ENCODE results near the gene NPR3.
A peak's percentile ranks its signal among the peaks of the same experiment; 100 is the strongest.

The NPR3 gene

DNA sequence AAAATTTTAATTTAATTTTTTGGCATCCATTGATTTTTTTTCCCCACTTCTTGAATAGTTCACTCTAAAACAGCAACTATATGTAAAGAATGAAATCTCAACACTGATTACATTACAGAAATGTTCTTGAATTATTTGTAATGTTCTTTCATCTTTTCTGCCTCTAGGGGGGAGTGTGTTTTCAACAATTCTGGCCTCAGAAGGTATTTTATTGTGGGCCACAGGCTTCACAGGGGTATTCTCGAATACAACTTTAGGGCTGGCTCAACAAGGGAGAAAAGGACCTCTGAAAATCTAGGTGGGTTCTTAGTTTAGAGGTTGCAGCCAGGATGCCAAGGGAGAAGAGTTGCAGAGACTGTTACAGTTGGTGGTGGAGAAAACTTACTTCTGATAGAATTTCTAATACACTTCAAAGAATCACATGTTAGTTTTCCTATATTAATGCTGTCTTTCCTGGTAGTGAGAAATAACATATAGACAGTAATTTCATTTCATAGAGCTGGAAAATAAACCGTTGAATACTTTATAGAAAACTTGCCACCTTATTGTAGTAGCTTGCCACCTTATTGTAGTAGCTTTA, 3.6 kb upstream of the NPR3 start:
- H4K91ac ChIP-seq (ENCODE audit: low read length): no peak overlapping the region
- peaks cover 24% of the 10 kb centered on the region for H3K4me1 ChIP-seq (ENCODE audit: control insufficient read depth, insufficient read depth, low read depth, low read length)
- H3K14ac ChIP-seq (ENCODE audit: low read length in 2 of 2): no peak overlapping the region
- no peak overlapping the region for H2BK120ac ChIP-seq (ENCODE audit: low read depth, low read length)
- H3K4me2 ChIP-seq (ENCODE audit: low read length, poor library complexity, severe bottlenecking): no peak overlapping the region
- DNase-seq: peak; percentile 43
- H3K79me1 ChIP-seq (replicated peaks; ENCODE audit: low read length, poor library complexity, severe bottlenecking): no peaks in the 10 kb centered on the region
- H2AFZ ChIP-seq (ENCODE audit: low read depth, low read length): no peak overlapping the region
- no peaks in the 10 kb centered on the region for H3K9me3 ChIP-seq (ENCODE audit: control insufficient read depth, low read length)
- H2BK15ac ChIP-seq (ENCODE audit: low read depth, poor library complexity, severe bottlenecking): no peak overlapping the region
- H4K8ac ChIP-seq (ENCODE audit: low read length): no peak overlapping the region
- peaks cover 7 to 18% of the 10 kb centered on the region in 2 experiments for H3K27me3 ChIP-seq (ENCODE audit: control insufficient read depth in 1 of 2, insufficient read depth in 1 of 2, low read length in 2 of 2)
- no peak overlapping the region for H3K9ac ChIP-seq (ENCODE audit: low read length)
- no peak overlapping the region for H3K4me3 ChIP-seq (ENCODE audit: insufficient read depth in 1 of 2, low read depth in 1 of 2, low read length in 2 of 2)
- H2BK12ac ChIP-seq (ENCODE audit: low read length in 2 of 2): no peak overlapping the region
- 0% methylated on average over 1 of the region's 2 CpGs for WGBS
- H3K23ac ChIP-seq (ENCODE audit: low read length in 2 of 2): no peak overlapping the region
- H2AK5ac ChIP-seq (ENCODE audit: low read length, severe bottlenecking): no peak overlapping the region
- no peak overlapping the region for H3K27ac ChIP-seq (ENCODE audit: low read length, poor library complexity, severe bottlenecking)
- no peak overlapping the region for H3K18ac ChIP-seq (ENCODE audit: low read depth in 1 of 2, low read length in 2 of 2)
- no peaks in the 10 kb centered on the region for H3K36me3 ChIP-seq (ENCODE audit: control insufficient read depth in 1 of 2, insufficient read depth in 2 of 2, low read depth in 1 of 2, low read length in 2 of 2)
- H3K4ac ChIP-seq (ENCODE audit: low read depth in 1 of 2, low read length in 2 of 2): no peak overlapping the region
- H2BK5ac ChIP-seq (ENCODE audit: low read depth, low read length, poor library complexity, severe bottlenecking): no peak overlapping the region

DNA sequence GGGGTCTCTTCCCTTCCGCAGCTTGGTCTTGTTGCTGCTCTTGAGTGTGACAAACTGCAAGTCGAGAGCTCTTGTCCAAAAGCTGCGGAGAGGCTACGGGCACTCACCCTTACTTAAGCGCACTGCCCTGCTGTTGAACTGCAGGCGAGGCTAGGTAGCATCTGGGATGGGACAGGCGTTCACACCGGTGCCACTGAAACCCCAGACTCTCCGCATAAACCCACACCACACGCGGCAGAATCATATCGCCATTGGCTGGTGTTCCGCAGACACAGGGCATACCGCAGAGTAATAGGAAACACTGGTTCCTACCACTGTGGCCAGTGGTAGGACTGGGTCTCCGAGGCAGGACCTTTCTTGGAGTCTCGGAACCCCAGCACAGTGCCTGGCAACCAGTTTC, 2.2 kb upstream of the NPR3 start:
- no peak overlapping the region for H3K4me3 ChIP-seq (ENCODE audit: insufficient read depth in 1 of 2, low read depth in 1 of 2, low read length in 2 of 2)
- peak overlapping the region; percentile 37 for H4K8ac ChIP-seq (ENCODE audit: low read length)
- H2AK5ac ChIP-seq (ENCODE audit: low read length, severe bottlenecking): peak overlapping the region; percentile 40
- H3K4ac ChIP-seq (ENCODE audit: low read depth in 1 of 2, low read length in 2 of 2): peak overlapping the region in 1 of 2 experiments; percentile 87
- peak overlapping the region in 1 of 2 experiments; percentile 53 for H3K23ac ChIP-seq (ENCODE audit: low read length in 2 of 2)
- H3K27me3 ChIP-seq (ENCODE audit: control insufficient read depth in 1 of 2, insufficient read depth in 1 of 2, low read length in 2 of 2): peaks cover 22 to 33% of the 10 kb centered on the region in 2 experiments
- no peak for DNase-seq
- H3K9me3 ChIP-seq (ENCODE audit: control insufficient read depth, low read length): no peaks in the 10 kb centered on the region
- WGBS: 41% methylated on average over 16 of the region's 16 CpGs
- peaks cover 38% of the 10 kb centered on the region for H3K4me1 ChIP-seq (ENCODE audit: control insufficient read depth, insufficient read depth, low read depth, low read length)
- no peak overlapping the region for H3K4me2 ChIP-seq (ENCODE audit: low read length, poor library complexity, severe bottlenecking)
- peak overlapping the region; percentile 34 for H4K91ac ChIP-seq (ENCODE audit: low read length)
- peak overlapping the region in 1 of 2 experiments; percentile 49 for H3K18ac ChIP-seq (ENCODE audit: low read depth in 1 of 2, low read length in 2 of 2)
- H2BK5ac ChIP-seq (ENCODE audit: low read depth, low read length, poor library complexity, severe bottlenecking): no peak overlapping the region
- H3K36me3 ChIP-seq (ENCODE audit: control insufficient read depth in 1 of 2, insufficient read depth in 2 of 2, low read depth in 1 of 2, low read length in 2 of 2): no peaks in the 10 kb centered on the region
- H3K14ac ChIP-seq (ENCODE audit: low read length in 2 of 2): peak overlapping the region in 1 of 2 experiments; percentile 11
- H2BK12ac ChIP-seq (ENCODE audit: low read length in 2 of 2): peak overlapping the region; percentile 87 to 91
- no peak overlapping the region for H3K9ac ChIP-seq (ENCODE audit: low read length)
- no peaks in the 10 kb centered on the region for H3K79me1 ChIP-seq (replicated peaks; ENCODE audit: low read length, poor library complexity, severe bottlenecking)
- H2AFZ ChIP-seq (ENCODE audit: low read depth, low read length): no peak overlapping the region
- peak overlapping the region; percentile 23 for H2BK15ac ChIP-seq (ENCODE audit: low read depth, poor library complexity, severe bottlenecking)
- H2BK120ac ChIP-seq (ENCODE audit: low read depth, low read length): no peak overlapping the region
- no peak overlapping the region for H3K27ac ChIP-seq (ENCODE audit: low read length, poor library complexity, severe bottlenecking)

DNA sequence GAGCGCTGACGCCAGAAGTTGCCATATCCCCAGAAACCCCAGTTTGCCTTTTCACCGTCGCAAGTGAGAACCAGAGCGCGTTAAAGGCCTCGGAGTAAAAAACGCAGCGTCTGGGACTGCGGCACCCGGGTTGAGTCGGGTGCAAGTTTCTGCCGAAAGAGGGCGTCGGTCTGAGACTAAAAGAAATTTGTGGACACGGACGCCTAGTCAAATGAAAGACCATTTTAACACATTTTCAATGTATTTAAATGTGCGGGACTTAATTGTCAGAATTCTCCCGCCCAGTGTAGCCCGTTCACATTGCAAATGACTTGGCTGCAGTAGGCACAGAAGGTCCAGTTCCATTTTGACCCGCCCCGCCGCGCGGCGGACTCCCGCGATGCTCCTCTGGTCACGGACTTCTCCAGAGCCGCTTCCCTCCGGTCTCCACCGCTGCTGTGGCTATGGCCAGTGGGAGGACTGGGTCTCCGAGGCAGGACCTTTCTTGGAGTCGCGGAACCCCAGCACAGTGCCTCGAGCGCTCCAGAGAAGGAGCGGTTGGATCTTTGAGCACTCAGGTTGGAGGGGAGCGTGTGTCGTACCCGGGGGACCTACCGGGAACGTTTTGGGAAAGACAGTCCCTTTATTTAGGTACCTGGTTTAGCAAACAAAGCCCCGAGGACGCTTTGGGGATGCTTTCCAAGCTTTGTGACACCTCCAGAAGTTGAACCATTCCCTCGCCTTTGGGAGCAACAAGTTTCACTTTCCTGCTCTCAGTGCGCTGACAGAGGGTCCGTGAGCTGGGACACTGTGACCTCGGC, 1.2 kb upstream of the NPR3 start:
- under 1% methylated on average over 43 of the region's 49 CpGs for WGBS
- Histone ChIP-seq H2AK5ac (ENCODE audit: low read length, severe bottlenecking) (no peak overlapping the region), H3K27ac (ENCODE audit: low read length, poor library complexity, severe bottlenecking) (no peak overlapping the region), H3K4ac (ENCODE audit: low read depth in 1 of 2, low read length in 2 of 2) (no peak overlapping the region), H4K91ac (ENCODE audit: low read length) (peak overlapping the region; percentile 47), H4K8ac (ENCODE audit: low read length) (no peak overlapping the region), H2BK12ac (ENCODE audit: low read length in 2 of 2) (peak overlapping the region in 1 of 2 experiments; percentile 80), H3K27me3 (ENCODE audit: control insufficient read depth in 1 of 2, insufficient read depth in 1 of 2, low read length in 2 of 2) (peaks cover 24 to 34% of the 10 kb centered on the region in 2 experiments), H3K4me3 (ENCODE audit: insufficient read depth in 1 of 2, low read depth in 1 of 2, low read length in 2 of 2) (peak overlapping the region; percentile 58 to 94), H3K23ac (ENCODE audit: low read length in 2 of 2) (no peak overlapping the region), H3K4me1 (ENCODE audit: control insufficient read depth, insufficient read depth, low read depth, low read length) (peaks cover 41% of the 10 kb centered on the region), H3K18ac (ENCODE audit: low read depth in 1 of 2, low read length in 2 of 2) (peak overlapping the region in 1 of 2 experiments; percentile 64), H2BK120ac (ENCODE audit: low read depth, low read length) (peak overlapping the region; percentile 45), H2BK15ac (ENCODE audit: low read depth, poor library complexity, severe bottlenecking) (no peak overlapping the region), H3K9ac (ENCODE audit: low read length) (peak overlapping the region; percentile 87), H3K9me3 (ENCODE audit: control insufficient read depth, low read length) (no peaks in the 10 kb centered on the region), H3K4me2 (ENCODE audit: low read length, poor library complexity, severe bottlenecking) (peak overlapping the region; percentile 99), H2AFZ (ENCODE audit: low read depth, low read length) (peak overlapping the region; percentile 62), H3K14ac (ENCODE audit: low read length in 2 of 2) (no peak overlapping the region), H3K79me1 (replicated peaks; ENCODE audit: low read length, poor library complexity, severe bottlenecking) (no peaks in the 10 kb centered on the region), H2BK5ac (ENCODE audit: low read depth, low read length, poor library complexity, severe bottlenecking) (no peak overlapping the region), H3K36me3 (ENCODE audit: control insufficient read depth in 1 of 2, insufficient read depth in 2 of 2, low read depth in 1 of 2, low read length in 2 of 2) (no peaks in the 10 kb centered on the region)
- DNase-seq: peak; percentile 85

DNA sequence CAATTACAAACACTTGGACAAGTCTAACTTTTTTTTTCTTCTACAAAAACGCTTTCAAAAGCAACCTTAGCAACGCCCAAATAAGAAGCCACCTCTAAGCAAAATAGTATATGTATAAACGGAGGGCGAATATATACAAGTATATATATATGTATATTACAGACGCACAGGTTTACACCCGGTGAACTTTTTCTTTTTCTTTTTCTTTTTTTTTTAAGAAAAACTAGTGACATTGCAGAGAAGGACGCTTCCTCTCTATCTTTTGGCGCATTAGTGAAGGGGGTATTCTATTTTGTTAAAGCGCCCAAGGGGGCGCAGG, 200 bp downstream of the NPR3 start:
- no peaks in the 10 kb centered on the region for H3K36me3 ChIP-seq (ENCODE audit: control insufficient read depth in 1 of 2, insufficient read depth in 2 of 2, low read depth in 1 of 2, low read length in 2 of 2)

More for the DNA sequence above, 200 bp downstream of the NPR3 start:
- Histone ChIP-seq H2BK12ac (ENCODE audit: low read length in 2 of 2) (no peak overlapping the region), H3K18ac (ENCODE audit: low read depth in 1 of 2, low read length in 2 of 2) (no peak overlapping the region), H4K8ac (ENCODE audit: low read length) (no peak overlapping the region), H2BK15ac (ENCODE audit: low read depth, poor library complexity, severe bottlenecking) (peak overlapping the region; percentile 23), H3K27ac (ENCODE audit: low read length, poor library complexity, severe bottlenecking) (no peak overlapping the region), H3K4me3 (ENCODE audit: insufficient read depth in 1 of 2, low read depth in 1 of 2, low read length in 2 of 2) (peak overlapping the region in 1 of 2 experiments; percentile 78), H2BK5ac (ENCODE audit: low read depth, low read length, poor library complexity, severe bottlenecking) (no peak overlapping the region), H3K23ac (ENCODE audit: low read length in 2 of 2) (no peak overlapping the region), H3K79me1 (replicated peaks; ENCODE audit: low read length, poor library complexity, severe bottlenecking) (no peaks in the 10 kb centered on the region), H3K9me3 (ENCODE audit: control insufficient read depth, low read length) (no peaks in the 10 kb centered on the region), H3K4me2 (ENCODE audit: low read length, poor library complexity, severe bottlenecking) (peak overlapping the region; percentile 99), H3K14ac (ENCODE audit: low read length in 2 of 2) (no peak overlapping the region), H3K4me1 (ENCODE audit: control insufficient read depth, insufficient read depth, low read depth, low read length) (peaks cover 41% of the 10 kb centered on the region), H4K91ac (ENCODE audit: low read length) (no peak overlapping the region), H2BK120ac (ENCODE audit: low read depth, low read length) (no peak overlapping the region), H3K4ac (ENCODE audit: low read depth in 1 of 2, low read length in 2 of 2) (no peak overlapping the region), H3K9ac (ENCODE audit: low read length) (peak overlapping the region; percentile 59), H3K27me3 (ENCODE audit: control insufficient read depth in 1 of 2, insufficient read depth in 1 of 2, low read length in 2 of 2) (peaks cover 24 to 34% of the 10 kb centered on the region in 2 experiments), H2AFZ (ENCODE audit: low read depth, low read length) (no peak overlapping the region), H2AK5ac (ENCODE audit: low read length, severe bottlenecking) (no peak overlapping the region)
- no peak for DNase-seq
- 4% methylated on average over 4 of the region's 10 CpGs for WGBS

All from mesenchymal stem cell (in vitro differentiated cells and primary cell).